Hepatocyte (in vitro differentiated cells): ENCODE results near the gene EPHA6. TPM values are rescaled to one million over a fixed set of nuclear protein-coding genes. Genes with fewer than 3 reads are reported as not detected.

Source experiments
- DNase-seq: peaks from one replicate; pipeline ENCODE4 v3.0.0-alpha.2; 2016; ENCODE audit warnings: low spot score
- H2AFZ ChIP-seq: fragments of 200-600 bp; sonication (generic); 2 replicates; pipeline ENCODE4 v1.6.0; 2016; ENCODE audit warnings: antibody characterized with exemption, mild to moderate bottlenecking
- H3K27ac ChIP-seq: fragments of 200-600 bp; sonication (generic); 2 replicates; pipeline ENCODE4 v1.5.1; 2016; ENCODE audit warnings: mild to moderate bottlenecking
- H3K27me3 ChIP-seq: fragments of 200-600 bp; sonication (generic); 2 replicates; pipeline ENCODE4 v1.6.1; 2016
- H3K36me3 ChIP-seq: fragments of 200-600 bp; sonication (generic); replicated peaks from 2 replicates; pipeline ENCODE4 v1.5.1; 2016; ENCODE audit warnings: low read depth; ENCODE audit not compliant: insufficient read depth
- H3K4me1 ChIP-seq: fragments of 200-600 bp; sonication (generic); 2 replicates; pipeline ENCODE4 v1.5.1; 2016; ENCODE audit warnings: mild to moderate bottlenecking, moderate library complexity; ENCODE audit not compliant: insufficient read depth
- H3K4me2 ChIP-seq: fragments of 200-600 bp; sonication (generic); 2 replicates; pipeline ENCODE4 v1.6.0; 2016
- H3K4me3 ChIP-seq: fragments of 200-600 bp; sonication (generic); 2 replicates; pipeline ENCODE4 v1.5.1; 2016; ENCODE audit warnings: mild to moderate bottlenecking
- H3K79me2 ChIP-seq: fragments of 200-600 bp; sonication (generic); 2 replicates; pipeline ENCODE4 v1.6.0; 2017; ENCODE audit warnings: mild to moderate bottlenecking
- H3K9me2 ChIP-seq: fragments of 200-600 bp; sonication (generic); replicated peaks from 2 replicates; pipeline ENCODE4 v1.6.0; 2017; ENCODE audit warnings: mild to moderate bottlenecking; ENCODE audit not compliant: insufficient read depth
- H3K9me3 ChIP-seq: fragments of 200-600 bp; sonication (generic); 2 replicates; pipeline ENCODE4 v1.5.1; 2016; ENCODE audit warnings: low read depth, mild to moderate bottlenecking
- H4K20me1 ChIP-seq: fragments of 200-600 bp; sonication (generic); 2 replicates; pipeline ENCODE4 v1.6.0; 2016; ENCODE audit warnings: mild to moderate bottlenecking; ENCODE audit not compliant: insufficient read depth, poor library complexity, severe bottlenecking
- CTCF ChIP-seq: fragments of 200-600 bp; sonication (generic); IDR thresholded peaks from 2 replicates; pipeline ENCODE4 v1.5.1; 2016; ENCODE audit warnings: antibody characterized with exemption, mild to moderate bottlenecking; ENCODE audit not compliant: poor library complexity
- EZH2 ChIP-seq: fragments of 200-600 bp; sonication (generic); IDR thresholded peaks from 2 replicates; pipeline ENCODE4 v1.6.1; 2016; ENCODE audit warnings: antibody characterized with exemption, mild to moderate bottlenecking, borderline replicate concordance
- EZH2phosphoT487 ChIP-seq: fragments of 200-600 bp; sonication (generic); IDR thresholded peaks from one replicate; pipeline ENCODE4 v1.6.1; 2018; ENCODE audit warnings: antibody characterized with exemption, mild to moderate bottlenecking, low read depth, moderate library complexity; ENCODE audit not compliant: unreplicated experiment, severe bottlenecking
- WGBS: methylation state at CpG from one replicate; pipeline ENCODE4 v1.1.6; 2016; ENCODE audit warnings: low lambda C conversion rate; ENCODE audit errors: missing lambda C conversion rate; 5-methylcytosine and 5-hydroxymethylcytosine counted together
- polyA plus RNA-seq: library from polyadenylated mRNA; unstranded; fragments of >200 nt; fragmentation: Nextera tagmentation; extraction: Ambion mirVana; gene quantifications from 2 replicates; pipeline ENCODE4 v1.2.1, GENCODE V29; 2016
- total RNA-seq: library from RNA; depleted of rRNA; stranded (reverse); fragments of >200 nt; gene quantifications from 2 replicates; pipeline ENCODE4 v1.2.3, GENCODE V29; 2014

The EPHA6 gene
- total and polyA plus RNA-seq, 2 experiments from 2014 or later: 3.4 to 16.7 TPM

- Histone ChIP-seq H3K9me3 (no peaks in the 10 kb centered on the region), H3K36me3 (no peaks in the 10 kb centered on the region), H3K4me2 (no peak overlapping the region), H3K9me2 (no peaks in the 10 kb centered on the region), H3K79me2 (no peaks in the 10 kb centered on the region), H3K27ac (no peak overlapping the region), H3K4me3 (no peak overlapping the region), H4K20me1 (no peaks in the 10 kb centered on the region), H3K4me1 (no peaks in the 10 kb centered on the region), H2AFZ (no peak overlapping the region), H3K27me3 (no peaks in the 10 kb centered on the region)
- 94% methylated on average over 4 of the region's 4 CpGs for WGBS
- DNase-seq: no peak
- TF ChIP-seq CTCF: no peak
- TF ChIP-seq EZH2: no peak
- TF ChIP-seq EZH2phosphoT487: no peak
Measured at GRCh38 chr3:96877510-96877909, 63.1 kb downstream of the EPHA6 start.

GRCh38 chr3:96900031-96900430 lies 85.6 kb downstream of the EPHA6 start:
- H3K27ac ChIP-seq: no peak overlapping the region
- H3K9me3 ChIP-seq: no peaks in the 10 kb centered on the region
- H3K4me1 ChIP-seq: no peaks in the 10 kb centered on the region
- no peaks in the 10 kb centered on the region for H4K20me1 ChIP-seq
- TF ChIP-seq EZH2 (no peak), EZH2phosphoT487 (no peak), CTCF (no peak)
- 95% methylated on average over 1 of the region's 1 CpG for WGBS
- no peaks in the 10 kb centered on the region for H3K9me2 ChIP-seq
- no peaks in the 10 kb centered on the region for H3K79me2 ChIP-seq
- H3K36me3 ChIP-seq: no peaks in the 10 kb centered on the region
- H2AFZ ChIP-seq: no peak overlapping the region
- H3K4me2 ChIP-seq: no peak overlapping the region
- no peak for DNase-seq
- H3K27me3 ChIP-seq: no peaks in the 10 kb centered on the region
- H3K4me3 ChIP-seq: no peak overlapping the region

- 79% methylated on average over 4 of the region's 4 CpGs for WGBS
- H3K9me3 ChIP-seq: no peaks in the 10 kb centered on the region
- no peak overlapping the region for H3K4me3 ChIP-seq
- DNase-seq: no peak
- no peaks in the 10 kb centered on the region for H3K36me3 ChIP-seq
- H3K27ac ChIP-seq: no peak overlapping the region
- H3K4me1 ChIP-seq: no peaks in the 10 kb centered on the region
- H3K27me3 ChIP-seq: no peaks in the 10 kb centered on the region
- no peak overlapping the region for H2AFZ ChIP-seq
- no peaks in the 10 kb centered on the region for H4K20me1 ChIP-seq
- H3K9me2 ChIP-seq: no peaks in the 10 kb centered on the region
- no peak overlapping the region for H3K4me2 ChIP-seq
- no peaks in the 10 kb centered on the region for H3K79me2 ChIP-seq
- TF ChIP-seq EZH2phosphoT487: no peak
- TF ChIP-seq CTCF: no peak
- TF ChIP-seq EZH2: no peak
Measured at GRCh38 chr3:96900566-96900965, 86.2 kb downstream of the EPHA6 start.

- TF ChIP-seq EZH2 (no peak), EZH2phosphoT487 (no peak), CTCF (no peak)
- Histone ChIP-seq H4K20me1 (no peaks in the 10 kb centered on the region), H3K79me2 (no peaks in the 10 kb centered on the region), H3K27ac (no peak overlapping the region), H2AFZ (no peak overlapping the region), H3K27me3 (no peaks in the 10 kb centered on the region), H3K9me3 (no peaks in the 10 kb centered on the region), H3K4me2 (no peak overlapping the region), H3K4me3 (no peak overlapping the region), H3K4me1 (no peaks in the 10 kb centered on the region), H3K9me2 (no peaks in the 10 kb centered on the region), H3K36me3 (no peaks in the 10 kb centered on the region)
- DNase-seq: no peak
- 85% methylated on average over 2 of the region's 2 CpGs for WGBS
Measured at GRCh38 chr3:96915445-96915844, 101.1 kb downstream of the EPHA6 start.
